ENCODE measurements around the gene THRB.

The THRB gene

DNA sequence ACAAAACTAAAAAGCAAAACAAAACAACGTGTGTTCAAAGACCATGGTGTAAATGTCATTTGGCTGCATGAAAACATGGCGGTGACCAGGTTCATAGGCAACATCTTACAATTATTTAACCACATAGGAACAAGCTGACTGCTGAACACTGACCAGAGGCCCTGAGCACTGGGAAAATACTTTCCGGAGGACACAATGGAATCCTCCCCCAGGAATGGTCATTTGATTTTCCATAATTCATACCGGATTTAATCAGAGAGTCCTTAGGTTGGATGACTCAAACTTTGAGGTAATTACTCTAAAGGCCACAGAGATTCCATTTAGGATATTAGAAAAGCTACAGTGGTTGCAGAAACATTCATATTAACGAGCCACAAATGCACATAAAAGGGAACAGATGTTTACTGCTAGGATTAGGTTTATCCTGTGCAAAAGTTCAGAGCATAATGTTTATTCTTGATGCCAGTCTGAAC lies 294.8 kb downstream of the THRB start:
- Histone ChIP-seq H3K9ac (ENCODE audit: low read depth, low read length, poor library complexity, severe bottlenecking) (no peak overlapping the region), H3F3A (ENCODE audit: low read depth) (no peaks in the 10 kb centered on the region), H3K4me3 (ENCODE audit: low read length, poor library complexity, severe bottlenecking) (no peak overlapping the region), H2AFZ (ENCODE audit: low read length) (no peak overlapping the region), H3K4me1 (ENCODE audit: insufficient read depth, low read length, poor library complexity, severe bottlenecking) (no peaks in the 10 kb centered on the region), H3K9me2 (replicated peaks; ENCODE audit: low read depth, low read length) (no peaks in the 10 kb centered on the region), H4K20me1 (ENCODE audit: insufficient read depth, low read length, poor library complexity, severe bottlenecking) (no peaks in the 10 kb centered on the region), H3K36me3 (ENCODE audit: insufficient read depth, low read length) (no peaks in the 10 kb centered on the region), H3K4me2 (ENCODE audit: low read depth, low read length, poor library complexity, severe bottlenecking) (no peak overlapping the region), H3K79me2 (ENCODE audit: insufficient read depth, low read length) (no peaks in the 10 kb centered on the region), H3K9me3 (ENCODE audit: insufficient read depth, low read depth, low read length) (no peaks in the 10 kb centered on the region; the same call in 1 of the 2 replicates), H3K27me3 (ENCODE audit: insufficient read depth, low read length, poor library complexity, severe bottlenecking) (no peaks in the 10 kb centered on the region)
- TF ChIP-seq, protein P1, sequence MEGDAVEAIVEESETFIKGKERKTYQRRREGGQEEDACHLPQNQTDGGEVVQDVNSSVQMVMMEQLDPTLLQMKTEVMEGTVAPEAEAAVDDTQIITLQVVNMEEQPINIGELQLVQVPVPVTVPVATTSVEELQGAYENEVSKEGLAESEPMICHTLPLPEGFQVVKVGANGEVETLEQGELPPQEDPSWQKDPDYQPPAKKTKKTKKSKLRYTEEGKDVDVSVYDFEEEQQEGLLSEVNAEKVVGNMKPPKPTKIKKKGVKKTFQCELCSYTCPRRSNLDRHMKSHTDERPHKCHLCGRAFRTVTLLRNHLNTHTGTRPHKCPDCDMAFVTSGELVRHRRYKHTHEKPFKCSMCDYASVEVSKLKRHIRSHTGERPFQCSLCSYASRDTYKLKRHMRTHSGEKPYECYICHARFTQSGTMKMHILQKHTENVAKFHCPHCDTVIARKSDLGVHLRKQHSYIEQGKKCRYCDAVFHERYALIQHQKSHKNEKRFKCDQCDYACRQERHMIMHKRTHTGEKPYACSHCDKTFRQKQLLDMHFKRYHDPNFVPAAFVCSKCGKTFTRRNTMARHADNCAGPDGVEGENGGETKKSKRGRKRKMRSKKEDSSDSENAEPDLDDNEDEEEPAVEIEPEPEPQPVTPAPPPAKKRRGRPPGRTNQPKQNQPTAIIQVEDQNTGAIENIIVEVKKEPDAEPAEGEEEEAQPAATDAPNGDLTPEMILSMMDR (conservative IDR thresholded peaks at IDR 0.05; ENCODE audit: low read length) = no peak
- no peak for TF ChIP-seq EZH2phosphoT487 (IDR thresholded peaks at IDR 0.05; ENCODE audit: borderline replicate concordance)

DNA sequence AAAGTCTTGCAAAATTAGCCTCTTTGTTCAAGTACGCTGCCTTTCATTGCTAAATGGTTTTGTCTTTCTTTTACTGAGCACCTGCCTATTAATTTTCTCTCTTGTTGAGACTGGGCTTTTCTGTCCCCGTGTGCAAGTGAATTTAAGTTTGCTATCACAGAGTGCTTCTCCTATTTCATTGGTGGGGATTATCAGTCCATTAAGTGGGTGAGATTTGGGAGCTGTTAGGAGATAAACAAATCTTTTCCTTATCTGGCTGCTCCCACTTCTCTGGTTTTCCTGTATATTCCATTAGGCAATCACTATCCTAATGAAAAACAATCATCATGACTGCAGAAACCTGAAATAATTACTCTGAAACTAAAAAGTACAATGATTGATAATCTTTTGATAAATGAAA lies 295.4 kb downstream of the THRB start:
- Histone ChIP-seq H3K9me2 (replicated peaks; ENCODE audit: low read depth, low read length) (no peaks in the 10 kb centered on the region), H3K9ac (ENCODE audit: low read depth, low read length, poor library complexity, severe bottlenecking) (no peak overlapping the region), H3K9me3 (ENCODE audit: insufficient read depth, low read depth, low read length) (no peaks in the 10 kb centered on the region; the same call in 1 of the 2 replicates), H3K79me2 (ENCODE audit: insufficient read depth, low read length) (no peaks in the 10 kb centered on the region), H3K4me3 (ENCODE audit: low read length, poor library complexity, severe bottlenecking) (no peak overlapping the region), H3K4me1 (ENCODE audit: insufficient read depth, low read length, poor library complexity, severe bottlenecking) (no peaks in the 10 kb centered on the region), H4K20me1 (ENCODE audit: insufficient read depth, low read length, poor library complexity, severe bottlenecking) (no peaks in the 10 kb centered on the region), H3F3A (ENCODE audit: low read depth) (no peaks in the 10 kb centered on the region), H3K27me3 (ENCODE audit: insufficient read depth, low read length, poor library complexity, severe bottlenecking) (no peaks in the 10 kb centered on the region), H2AFZ (ENCODE audit: low read length) (no peak overlapping the region), H3K36me3 (ENCODE audit: insufficient read depth, low read length) (no peaks in the 10 kb centered on the region), H3K4me2 (ENCODE audit: low read depth, low read length, poor library complexity, severe bottlenecking) (no peak overlapping the region)
- no peak for TF ChIP-seq EZH2phosphoT487 (IDR thresholded peaks at IDR 0.05; ENCODE audit: borderline replicate concordance)

DNA sequence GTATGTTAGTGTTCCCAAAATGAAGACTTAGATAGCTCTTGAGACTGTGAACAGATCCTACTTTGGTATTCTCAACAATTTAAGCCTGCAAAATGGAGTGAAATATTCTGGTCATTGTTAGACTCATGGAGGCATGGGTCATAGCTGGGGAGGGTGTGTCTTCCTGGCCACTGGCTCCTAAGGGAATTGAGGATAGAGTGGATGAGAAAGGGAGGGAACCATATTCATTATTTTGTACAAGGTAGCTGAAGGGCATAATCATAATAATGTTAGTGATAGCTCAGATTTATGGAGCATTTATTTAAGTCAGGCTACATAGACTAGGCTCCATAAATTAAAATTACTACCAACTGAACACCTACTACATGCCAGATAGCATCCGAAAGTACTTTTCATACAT lies 295.9 kb downstream of the THRB start:
- H3K9me3 ChIP-seq (ENCODE audit: insufficient read depth, low read depth, low read length) = no peaks in the 10 kb centered on the region; the same call in 1 of the 2 replicates
- H3K9ac ChIP-seq (ENCODE audit: low read depth, low read length, poor library complexity, severe bottlenecking) = no peak overlapping the region
- H4K20me1 ChIP-seq (ENCODE audit: insufficient read depth, low read length, poor library complexity, severe bottlenecking) = no peaks in the 10 kb centered on the region
- H3K36me3 ChIP-seq (ENCODE audit: insufficient read depth, low read length) = no peaks in the 10 kb centered on the region
- TF ChIP-seq EZH2phosphoT487 (IDR thresholded peaks at IDR 0.05; ENCODE audit: borderline replicate concordance) = no peak
- TF ChIP-seq, protein P1 (conservative IDR thresholded peaks at IDR 0.05; ENCODE audit: low read length) = no peak
- H3K79me2 ChIP-seq (ENCODE audit: insufficient read depth, low read length) = no peaks in the 10 kb centered on the region
- no peak overlapping the region for H3K4me2 ChIP-seq (ENCODE audit: low read depth, low read length, poor library complexity, severe bottlenecking)
- H3K4me3 ChIP-seq (ENCODE audit: low read length, poor library complexity, severe bottlenecking) = no peak overlapping the region
- no peaks in the 10 kb centered on the region for H3K4me1 ChIP-seq (ENCODE audit: insufficient read depth, low read length, poor library complexity, severe bottlenecking)
- no peaks in the 10 kb centered on the region for H3K9me2 ChIP-seq (replicated peaks; ENCODE audit: low read depth, low read length)
- no peaks in the 10 kb centered on the region for H3F3A ChIP-seq (ENCODE audit: low read depth)
- no peaks in the 10 kb centered on the region for H3K27me3 ChIP-seq (ENCODE audit: insufficient read depth, low read length, poor library complexity, severe bottlenecking)
- no peak overlapping the region for H2AFZ ChIP-seq (ENCODE audit: low read length)

DNA sequence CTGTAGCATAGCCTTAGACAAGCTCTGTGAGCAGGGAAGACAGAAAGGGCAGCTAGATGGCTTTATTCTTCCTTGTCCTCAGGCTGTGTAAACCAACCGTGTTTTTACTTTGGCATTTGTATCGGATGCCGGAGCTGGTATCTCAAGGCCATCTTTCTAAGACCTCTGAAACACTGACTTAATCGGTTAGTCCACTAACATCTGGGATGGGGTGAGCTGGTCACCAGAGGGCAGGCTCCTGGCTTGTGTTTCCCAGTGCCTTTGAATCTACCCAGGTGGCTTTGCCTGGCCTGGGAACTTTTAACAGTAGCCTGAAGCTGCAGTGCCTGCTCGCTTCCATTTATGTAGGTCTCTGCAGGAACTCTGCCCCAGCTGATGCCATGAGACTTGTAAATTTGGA lies 296.8 kb downstream of the THRB start:
- Histone ChIP-seq H3K27me3 (ENCODE audit: insufficient read depth, low read length, poor library complexity, severe bottlenecking) (no peaks in the 10 kb centered on the region), H3K4me1 (ENCODE audit: insufficient read depth, low read length, poor library complexity, severe bottlenecking) (no peaks in the 10 kb centered on the region), H3K36me3 (ENCODE audit: insufficient read depth, low read length) (no peaks in the 10 kb centered on the region), H4K20me1 (ENCODE audit: insufficient read depth, low read length, poor library complexity, severe bottlenecking) (no peaks in the 10 kb centered on the region), H3K79me2 (ENCODE audit: insufficient read depth, low read length) (no peaks in the 10 kb centered on the region), H3K4me2 (ENCODE audit: low read depth, low read length, poor library complexity, severe bottlenecking) (no peak overlapping the region), H3K9ac (ENCODE audit: low read depth, low read length, poor library complexity, severe bottlenecking) (no peak overlapping the region), H2AFZ (ENCODE audit: low read length) (no peak overlapping the region), H3K9me3 (ENCODE audit: insufficient read depth, low read depth, low read length) (no peaks in the 10 kb centered on the region), H3K9me2 (replicated peaks; ENCODE audit: low read depth, low read length) (no peaks in the 10 kb centered on the region), H3K4me3 (ENCODE audit: low read length, poor library complexity, severe bottlenecking) (no peak overlapping the region), H3F3A (ENCODE audit: low read depth) (no peaks in the 10 kb centered on the region)
- TF ChIP-seq, protein P1 (conservative IDR thresholded peaks at IDR 0.05; ENCODE audit: low read length) = no peak
- TF ChIP-seq EZH2phosphoT487 (IDR thresholded peaks at IDR 0.05; ENCODE audit: borderline replicate concordance) = no peak

All from Loucy (cell line).